Liver (tissue), 9 donors: ENCODE measurements around the gene NTM. TPM values are rescaled to one million over a fixed set of nuclear protein-coding genes. Genes with fewer than 3 reads are reported as not detected.

ENCODE experiments used
- DNase-seq: peaks from one replicate; pipeline ENCODE4 v3.0.0-alpha.2; 2017; ENCODE audit warnings: low spot score
- H3K27ac ChIP-seq, 2 donors: one replicate each; pipeline ENCODE4 v1.7.0; 2013; ENCODE audit warnings: inconsistent platforms in 2 of 2, low read length in 2 of 2, control low read depth in 1 of 2, low read depth in 1 of 2, mild to moderate bottlenecking in 1 of 2
- H3K27me3 ChIP-seq, 4 donors: one replicate each; pipeline versions ENCODE4 v1.6.1 to v1.7.0; 2013; ENCODE audit warnings: low read length in 3 of 4, inconsistent platforms in 1 of 4, mild to moderate bottlenecking in 1 of 4, moderate library complexity in 1 of 4; ENCODE audit not compliant: control insufficient read depth in 4 of 4, insufficient read depth in 4 of 4
- H3K36me3 ChIP-seq, 4 donors: one replicate each; pipeline versions ENCODE4 v1.6.1 to v1.7.0; 2013; ENCODE audit warnings: low read length in 3 of 4, mild to moderate bottlenecking in 3 of 4, low read depth in 1 of 4, moderate library complexity in 1 of 4; ENCODE audit not compliant: control insufficient read depth in 4 of 4, insufficient read depth in 3 of 4
- H3K4me1 ChIP-seq, 4 donors: one replicate each; pipeline versions ENCODE4 v1.6.1 to v1.7.0; 2013; ENCODE audit warnings: low read length in 3 of 4, mild to moderate bottlenecking in 3 of 4, moderate library complexity in 1 of 4; ENCODE audit not compliant: control insufficient read depth in 4 of 4, insufficient read depth in 4 of 4
- H3K4me3 ChIP-seq, 3 donors: one replicate each; pipeline versions ENCODE4 v1.6.1 to v1.7.0; 2013; ENCODE audit warnings: low read length in 3 of 3, control low read depth in 1 of 3, low read depth in 1 of 3, mild to moderate bottlenecking in 1 of 3
- H3K9ac ChIP-seq, 2 donors: one replicate each; pipeline ENCODE4 v1.7.0; 2013; ENCODE audit warnings: low read length in 2 of 2, mild to moderate bottlenecking in 2 of 2, moderate library complexity in 2 of 2, control low read depth in 1 of 2, low read depth in 1 of 2
- H3K9me3 ChIP-seq, 4 donors: one replicate each; pipeline versions ENCODE4 v1.6.1 to v1.7.0; 2013; ENCODE audit warnings: low read length in 3 of 4; ENCODE audit not compliant: control insufficient read depth in 4 of 4
- EGR1 ChIP-seq, 2 donors: IDR thresholded peaks; 2 replicates each; pipeline ENCODE4 v1.6.1; 2016 to 2018; ENCODE audit warnings: antibody characterized with exemption in 2 of 2, low read depth in 2 of 2
- FOXA1 ChIP-seq: IDR thresholded peaks from 2 replicates; pipeline ENCODE4 v1.6.1; 2016; ENCODE audit warnings: antibody characterized with exemption
- FOXA2 ChIP-seq: IDR thresholded peaks from 2 replicates; pipeline ENCODE4 v1.6.1; 2016; ENCODE audit warnings: antibody characterized with exemption
- GABPA ChIP-seq, 2 donors: IDR thresholded peaks in 1 of 2; conservative IDR thresholded peaks in 1 of 2; 2 replicates each; pipeline ENCODE4 v1.6.1; 2016; ENCODE audit warnings: antibody characterized with exemption in 2 of 2, mild to moderate bottlenecking in 1 of 2, moderate library complexity in 1 of 2
- HNF4A ChIP-seq, 2 donors: conservative IDR thresholded peaks; 2 replicates each; pipeline ENCODE4 v1.6.1; 2016; ENCODE audit warnings: antibody characterized with exemption in 2 of 2, mild to moderate bottlenecking in 2 of 2
- HNF4G ChIP-seq: IDR thresholded peaks from 2 replicates; pipeline ENCODE4 v1.6.1; 2016; ENCODE audit warnings: antibody characterized with exemption
- JUND ChIP-seq, 2 donors: IDR thresholded peaks; 2 replicates each; pipeline ENCODE4 v1.6.1; 2016; ENCODE audit warnings: antibody characterized with exemption in 2 of 2
- NR2F2 ChIP-seq: IDR thresholded peaks from 2 replicates; pipeline ENCODE4 v1.6.1; 2016; ENCODE audit warnings: antibody characterized with exemption
- RAD21 ChIP-seq, 2 donors: IDR thresholded peaks; 2 replicates each; pipeline ENCODE4 v1.6.1; 2016; ENCODE audit warnings: antibody characterized with exemption in 2 of 2, mild to moderate bottlenecking in 2 of 2
- RXRA ChIP-seq, 2 donors: IDR thresholded peaks; 2 replicates each; pipeline ENCODE4 v1.6.1; 2017 to 2018; ENCODE audit warnings: antibody characterized with exemption in 2 of 2, mild to moderate bottlenecking in 1 of 2
- SP1 ChIP-seq: IDR thresholded peaks from 2 replicates; pipeline ENCODE4 v1.6.1; 2018; ENCODE audit warnings: antibody characterized with exemption, mild to moderate bottlenecking
- TAF1 ChIP-seq: conservative IDR thresholded peaks from 2 replicates; pipeline ENCODE4 v1.6.1; 2016; ENCODE audit warnings: antibody characterized with exemption, mild to moderate bottlenecking
- YY1 ChIP-seq: IDR thresholded peaks from 2 replicates; pipeline ENCODE4 v1.6.1; 2016; ENCODE audit warnings: antibody characterized with exemption, mild to moderate bottlenecking
- WGBS: extraction: QIAGEN DNeasy Blood & Tissue Kit; methylation state at CpG from one replicate; pipeline ENCODE4 v1.1.7; 2013; 5-methylcytosine and 5-hydroxymethylcytosine counted together
- polyA plus RNA-seq, 2 donors: library from polyadenylated mRNA; stranded (reverse) in 1 of 2; unstranded in 1 of 2; fragments of 200-250 nt in 1 of 2; fragments of >200 nt in 1 of 2; fragmentation: Nextera tagmentation in 1 of 2; extraction: Ambion mirVana in 1 of 2; gene quantifications; one replicate each; pipeline versions ENCODE4 v1.2.1 to v1.2.3, GENCODE V29; 2013 to 2015
- total RNA-seq, 2 donors: library from RNA; depleted of rRNA; stranded (reverse); fragments of >200 nt; gene quantifications; one replicate each; pipeline ENCODE4 v1.2.3, GENCODE V29; 2014
- TF ChIP-seq, protein P1 (sequence below): fragments of 150-350 bp; IDR thresholded peaks from 2 replicates; pipeline ENCODE4 v1.5.1; 2017; ENCODE audit warnings: improper control_type of control experiment, low read depth, low read length; ENCODE audit not compliant: missing input control
- TF ChIP-seq, protein P2 (sequence below): IDR thresholded peaks from 2 replicates; pipeline ENCODE4 v1.6.1; 2016; ENCODE audit warnings: antibody characterized with exemption
- TF ChIP-seq, protein P3 (sequence below): IDR thresholded peaks from 2 replicates; pipeline ENCODE4 v1.6.1; 2016; ENCODE audit warnings: antibody characterized with exemption
- TF ChIP-seq, protein P4 (sequence below): IDR thresholded peaks from 2 replicates; pipeline ENCODE4 v1.6.1; 2016; ENCODE audit warnings: antibody characterized with exemption
- donor health status: healthy.
- donor health status: healthy.
- donor health status: healthy.
- donor health status: healthy.
- donor health status: healthy.

Gene NTM
- total and polyA plus RNA-seq, 4 donors: 0.08 to 1.1 (median 0.08) TPM; not detected in 1

DNA sequence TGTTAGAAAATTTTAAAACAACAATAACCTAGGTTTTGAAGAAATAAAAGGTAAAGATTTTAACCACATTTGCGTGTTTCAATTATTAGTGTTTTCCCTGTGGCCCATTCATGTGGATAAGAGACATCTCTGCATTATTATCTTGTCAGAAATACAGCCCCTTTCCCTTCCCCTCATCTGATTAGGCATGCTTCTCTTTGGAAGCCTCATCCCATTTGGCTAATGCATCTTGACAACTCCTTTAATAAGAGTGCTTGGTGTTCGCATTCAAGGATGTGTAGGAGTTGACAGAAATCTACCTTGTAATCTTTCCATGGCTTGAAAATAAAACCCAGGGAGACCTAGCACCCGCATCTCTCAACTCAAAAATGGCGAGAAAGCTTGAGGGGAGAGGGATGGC lies 635.5 kb downstream of the NTM start:
- no peak overlapping the region for H3K27ac ChIP-seq
- DNase-seq: no peak
- peaks cover 0 to 9% (median 1%) of the 10 kb centered on the region in 4 donors for H3K27me3 ChIP-seq
- no peaks in the 10 kb centered on the region for H3K9me3 ChIP-seq
- no peaks in the 10 kb centered on the region for H3K36me3 ChIP-seq
- no peak overlapping the region for H3K9ac ChIP-seq
- TF ChIP-seq GABPA (IDR thresholded peaks at IDR 0.05 in 1 of 2, conservative IDR thresholded peaks at IDR 0.05 in 1 of 2): no peak
- TF ChIP-seq RXRA (IDR thresholded peaks at IDR 0.05): no peak
- no peak for TF ChIP-seq YY1
- TF ChIP-seq, protein P1, sequence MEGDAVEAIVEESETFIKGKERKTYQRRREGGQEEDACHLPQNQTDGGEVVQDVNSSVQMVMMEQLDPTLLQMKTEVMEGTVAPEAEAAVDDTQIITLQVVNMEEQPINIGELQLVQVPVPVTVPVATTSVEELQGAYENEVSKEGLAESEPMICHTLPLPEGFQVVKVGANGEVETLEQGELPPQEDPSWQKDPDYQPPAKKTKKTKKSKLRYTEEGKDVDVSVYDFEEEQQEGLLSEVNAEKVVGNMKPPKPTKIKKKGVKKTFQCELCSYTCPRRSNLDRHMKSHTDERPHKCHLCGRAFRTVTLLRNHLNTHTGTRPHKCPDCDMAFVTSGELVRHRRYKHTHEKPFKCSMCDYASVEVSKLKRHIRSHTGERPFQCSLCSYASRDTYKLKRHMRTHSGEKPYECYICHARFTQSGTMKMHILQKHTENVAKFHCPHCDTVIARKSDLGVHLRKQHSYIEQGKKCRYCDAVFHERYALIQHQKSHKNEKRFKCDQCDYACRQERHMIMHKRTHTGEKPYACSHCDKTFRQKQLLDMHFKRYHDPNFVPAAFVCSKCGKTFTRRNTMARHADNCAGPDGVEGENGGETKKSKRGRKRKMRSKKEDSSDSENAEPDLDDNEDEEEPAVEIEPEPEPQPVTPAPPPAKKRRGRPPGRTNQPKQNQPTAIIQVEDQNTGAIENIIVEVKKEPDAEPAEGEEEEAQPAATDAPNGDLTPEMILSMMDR: no peak
- TF ChIP-seq EGR1 (IDR thresholded peaks at IDR 0.05; ENCODE audit: low read depth in 2 of 2): no peak
- TF ChIP-seq, protein P2, sequence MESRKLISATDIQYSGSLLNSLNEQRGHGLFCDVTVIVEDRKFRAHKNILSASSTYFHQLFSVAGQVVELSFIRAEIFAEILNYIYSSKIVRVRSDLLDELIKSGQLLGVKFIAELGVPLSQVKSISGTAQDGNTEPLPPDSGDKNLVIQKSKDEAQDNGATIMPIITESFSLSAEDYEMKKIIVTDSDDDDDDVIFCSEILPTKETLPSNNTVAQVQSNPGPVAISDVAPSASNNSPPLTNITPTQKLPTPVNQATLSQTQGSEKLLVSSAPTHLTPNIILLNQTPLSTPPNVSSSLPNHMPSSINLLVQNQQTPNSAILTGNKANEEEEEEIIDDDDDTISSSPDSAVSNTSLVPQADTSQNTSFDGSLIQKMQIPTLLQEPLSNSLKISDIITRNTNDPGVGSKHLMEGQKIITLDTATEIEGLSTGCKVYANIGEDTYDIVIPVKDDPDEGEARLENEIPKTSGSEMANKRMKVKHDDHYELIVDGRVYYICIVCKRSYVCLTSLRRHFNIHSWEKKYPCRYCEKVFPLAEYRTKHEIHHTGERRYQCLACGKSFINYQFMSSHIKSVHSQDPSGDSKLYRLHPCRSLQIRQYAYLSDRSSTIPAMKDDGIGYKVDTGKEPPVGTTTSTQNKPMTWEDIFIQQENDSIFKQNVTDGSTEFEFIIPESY: no peak
- TF ChIP-seq, protein P3, sequence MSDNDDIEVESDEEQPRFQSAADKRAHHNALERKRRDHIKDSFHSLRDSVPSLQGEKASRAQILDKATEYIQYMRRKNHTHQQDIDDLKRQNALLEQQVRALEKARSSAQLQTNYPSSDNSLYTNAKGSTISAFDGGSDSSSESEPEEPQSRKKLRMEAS: no peak
- no peak for TF ChIP-seq HNF4A (conservative IDR thresholded peaks at IDR 0.05)
- TF ChIP-seq TAF1: no peak
- TF ChIP-seq NR2F2: no peak
- TF ChIP-seq, protein P4, sequence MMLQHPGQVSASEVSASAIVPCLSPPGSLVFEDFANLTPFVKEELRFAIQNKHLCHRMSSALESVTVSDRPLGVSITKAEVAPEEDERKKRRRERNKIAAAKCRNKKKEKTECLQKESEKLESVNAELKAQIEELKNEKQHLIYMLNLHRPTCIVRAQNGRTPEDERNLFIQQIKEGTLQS: no peak
- TF ChIP-seq FOXA1: no peak
- TF ChIP-seq FOXA2: no peak
- TF ChIP-seq RAD21 (IDR thresholded peaks at IDR 0.05): no peak
- no peak for TF ChIP-seq HNF4G
- no peak for TF ChIP-seq SP1
- TF ChIP-seq JUND (IDR thresholded peaks at IDR 0.05): no peak
- WGBS: 70% methylated on average over 4 of the region's 4 CpGs
- no peaks in the 10 kb centered on the region for H3K4me1 ChIP-seq
- no peak overlapping the region for H3K4me3 ChIP-seq

DNA sequence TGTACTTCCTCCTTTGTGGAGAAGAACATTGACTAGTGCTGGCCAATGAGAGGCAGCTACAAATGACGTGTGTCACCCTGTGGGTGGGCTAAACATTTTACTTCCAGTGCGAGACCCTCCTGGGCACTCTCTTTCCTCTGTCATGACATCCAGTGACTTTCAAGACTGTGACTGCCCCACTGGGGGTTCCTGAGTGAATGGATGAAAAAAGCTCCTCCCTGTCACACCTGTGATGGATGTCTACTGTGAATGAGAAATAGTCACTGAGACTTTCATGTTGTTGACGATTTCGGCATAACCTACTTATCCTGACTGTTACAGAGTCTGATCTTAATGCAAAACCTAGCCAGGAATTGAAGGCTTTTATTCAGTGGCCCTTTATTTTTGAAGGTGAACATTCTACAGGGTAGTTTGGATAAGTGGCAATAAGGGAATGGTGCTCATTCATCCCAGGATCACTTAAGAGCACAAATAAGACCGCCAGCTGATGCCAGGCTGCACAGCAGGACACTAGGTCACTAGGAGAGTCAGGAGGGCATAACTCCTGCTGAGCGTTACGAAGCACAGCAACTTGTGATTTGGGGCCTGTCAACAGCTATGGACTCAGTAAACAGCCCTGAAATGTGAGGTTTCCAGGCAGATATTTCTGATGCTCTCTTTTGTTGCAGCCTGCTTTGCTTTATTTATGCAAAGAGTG lies 636.6 kb downstream of the NTM start:
- H3K36me3 ChIP-seq: no peaks in the 10 kb centered on the region
- peaks cover 0 to 9% (median 1%) of the 10 kb centered on the region in 4 donors for H3K27me3 ChIP-seq
- no peak overlapping the region for H3K27ac ChIP-seq
- WGBS: 69% methylated on average over 7 of the region's 7 CpGs
- no peaks in the 10 kb centered on the region for H3K4me1 ChIP-seq
- H3K4me3 ChIP-seq: no peak overlapping the region
- H3K9ac ChIP-seq: no peak overlapping the region
- TF ChIP-seq, protein P3: no peak
- TF ChIP-seq EGR1 (IDR thresholded peaks at IDR 0.05; ENCODE audit: low read depth in 2 of 2): no peak
- no peak for TF ChIP-seq NR2F2
- DNase-seq: no peak
- H3K9me3 ChIP-seq: no peaks in the 10 kb centered on the region
